Spleen (tissue), 7 donors: ENCODE results near the gene HBZ.

ENCODE experiments used
- CTCF ChIP-seq, 11 experiments: fragments of 200-600 bp in 7 of 11; fragments of 450-650 bp in 4 of 11; sonication (generic) in 4 of 11; IDR thresholded peaks in 8 of 11; conservative IDR thresholded peaks in 3 of 11; 1 replicate in 7 of 11; 2 replicates in 4 of 11; pipeline versions ENCODE4 v1.4.0 to v1.8.0; 2016 to 2021; ENCODE audit warnings: antibody characterized with exemption in 11 of 11, inconsistent platforms in 4 of 11, mild to moderate bottlenecking in 1 of 11
- POLR2A ChIP-seq, 3 donors: fragments of 450-650 bp; IDR thresholded peaks; one replicate each; pipeline ENCODE4 v1.5.1; 2017; ENCODE audit warnings: antibody characterized with exemption in 3 of 3, mild to moderate bottlenecking in 1 of 3
- donor health status: DM: no; HTN: no; CAD: no; lungs with moderate emphysema.
- donor health status: DM: no; HTN: no; CAD: no.
- donor health status: DM: no; HTN: no; CAD: no.

- TF ChIP-seq POLR2A (IDR thresholded peaks at IDR 0.05) (no peak), CTCF (IDR thresholded peaks at IDR 0.05 in 8 of 11, conservative IDR thresholded peaks at IDR 0.05 in 3 of 11) (no peak)
Measured at GRCh38 chr16:200388-200787, 47.9 kb downstream of the HBZ start.
